Stimulated activated CD4-positive, alpha-beta T cell treated with anti-CD3 and anti-CD28 coated beads, Interleukin-12 subunit alpha, Interleukin-12 subunit beta, amount 100 ng/mL, for 48 hours (primary cell): ENCODE results near the gene CLEC1A.

Experiments
- DNase-seq, 3 donors: peaks; one replicate each; pipeline ENCODE4 v3.0.0-alpha.2; 2020; ENCODE audit warnings: low read depth in 2 of 3, low spot score in 1 of 3

Gene CLEC1A

GRCh38 chr12:10101648-10102220, 2.9 kb upstream of the CLEC1A start:
- DNase-seq = no peak

GRCh38 chr12:10101042-10101579, 2.3 kb upstream of the CLEC1A start:
- DNase-seq = no peak

- DNase-seq = no peak
Observed at GRCh38 chr12:10097521-10097920, 1.3 kb downstream of the CLEC1A start.

GRCh38 chr12:10095971-10096370, 2.8 kb downstream of the CLEC1A start:
- no peak for DNase-seq

- DNase-seq = no peak
Observed at GRCh38 chr12:10094646-10095395, 4.0 kb downstream of the CLEC1A start.

GRCh38 chr12:10088955-10089900, 9.6 kb downstream of the CLEC1A start:
- no peak for DNase-seq

GRCh38 chr12:10088031-10088430, 10.8 kb downstream of the CLEC1A start:
- DNase-seq = no peak

GRCh38 chr12:10086387-10086786, 12.4 kb downstream of the CLEC1A start:
- DNase-seq = no peak

GRCh38 chr12:10084733-10085132, 14.1 kb downstream of the CLEC1A start:
- no peak for DNase-seq

- DNase-seq = no peak
Observed at GRCh38 chr12:10082117-10082874, 16.5 kb downstream of the CLEC1A start.

GRCh38 chr12:10075451-10075850, 23.3 kb downstream of the CLEC1A start:
- DNase-seq = no peak

- no peak for DNase-seq
Observed at GRCh38 chr12:10073261-10073660, 25.5 kb downstream of the CLEC1A start.

- no peak for DNase-seq
Observed at GRCh38 chr12:10072131-10072530, 26.7 kb downstream of the CLEC1A start.

- no peak for DNase-seq
Observed at GRCh38 chr12:10070380-10070779, 28.4 kb downstream of the CLEC1A start.

GRCh38 chr12:10069976-10070375, 28.8 kb downstream of the CLEC1A start:
- no peak for DNase-seq

GRCh38 chr12:10069099-10069498, 29.7 kb downstream of the CLEC1A start:
- DNase-seq = no peak

- no peak for DNase-seq
Observed at GRCh38 chr12:10068644-10069043, 30.1 kb downstream of the CLEC1A start.

GRCh38 chr12:10067942-10068341, 30.8 kb downstream of the CLEC1A start:
- DNase-seq = no peak

GRCh38 chr12:10067264-10067663, 31.5 kb downstream of the CLEC1A start:
- DNase-seq = no peak

GRCh38 chr12:10065241-10065640, 33.5 kb downstream of the CLEC1A start:
- DNase-seq = no peak

GRCh38 chr12:10058387-10058786, 40.4 kb downstream of the CLEC1A start:
- no peak for DNase-seq
